NCI-H128 (cell line): ENCODE measurements around the gene GNG3.
A peak's percentile ranks its signal among the peaks of the same experiment; 100 is the strongest.
"Not testable (repeated sequence)": the region's sequence is repeated elsewhere in the genome, so short reads cannot be mapped to it uniquely, and the experiment has no call there.

Experiments
- DNase-seq: peaks from one replicate; lab custom pipeline; 2025; ENCODE audit not compliant: unreplicated experiment; lab: John Stamatoyannopoulos, UW

GNG3 gene

GRCh38 chr11:62716206-62716605, 8.7 kb downstream of the GNG3 start:
- DNase-seq: no peak

GRCh38 chr11:62716816-62717215, 9.3 kb downstream of the GNG3 start:
- DNase-seq: no peak

- no peak for DNase-seq
These were observed 12.0 kb downstream of the GNG3 start for GRCh38 chr11:62719302-62719978.

- no peak for DNase-seq
These were observed 14.5 kb downstream of the GNG3 start for GRCh38 chr11:62721994-62722393.

GRCh38 chr11:62724171-62724570, 16.7 kb downstream of the GNG3 start:
- DNase-seq: no peak

GRCh38 chr11:62725646-62726045, 18.2 kb downstream of the GNG3 start:
- no peak for DNase-seq

GRCh38 chr11:62726156-62726914, 18.9 kb downstream of the GNG3 start:
- DNase-seq: no peak

- no peak for DNase-seq
These were observed 19.4 kb downstream of the GNG3 start for GRCh38 chr11:62726915-62727164.

- DNase-seq: peak; percentile 99
These were observed 19.8 kb downstream of the GNG3 start, which contains the start of gene HNRNPUL2 for GRCh38 chr11:62727165-62727871. TSS of gene HNRNPUL2 (minus strand) at chr11:62727457. CDS start at chr11:62727156, 301 bp downstream.

GRCh38 chr11:62727872-62728170, 20.3 kb downstream of the GNG3 start:
- DNase-seq: peak; percentile 96

- DNase-seq: peak; percentile 62
These were observed 20.9 kb downstream of the GNG3 start, which contains the start of gene TTC9C for GRCh38 chr11:62728171-62728988. TSS of gene TTC9C (plus strand) at chr11:62728486. CDS start at chr11:62728849, 363 bp downstream.

- DNase-seq: not testable (repeated sequence)
These were observed 22.6 kb downstream of the GNG3 start for GRCh38 chr11:62730076-62730475.

GRCh38 chr11:62732830-62733229, 25.4 kb downstream of the GNG3 start:
- no peak for DNase-seq

- no peak for DNase-seq
These were observed 29.7 kb downstream of the GNG3 start for GRCh38 chr11:62737196-62737595.

GRCh38 chr11:62747475-62748160, 40.1 kb downstream of the GNG3 start:
- DNase-seq: no peak

- DNase-seq: not testable (repeated sequence)
These were observed 42.5 kb downstream of the GNG3 start for GRCh38 chr11:62749931-62750330.

- DNase-seq: no peak
These were observed 44.8 kb downstream of the GNG3 start for GRCh38 chr11:62752177-62752785.

- no peak for DNase-seq
These were observed 45.7 kb downstream of the GNG3 start for GRCh38 chr11:62752994-62753735.

GRCh38 chr11:62753736-62754603, 46.5 kb downstream of the GNG3 start, which contains the start of gene ZBTB3:
TSS of gene ZBTB3 (minus strand) at chr11:62754160. CDS start at chr11:62753664, 496 bp downstream.
- peak; percentile 95 for DNase-seq
